H1 (cell line): ENCODE results near the gene TRAPPC6A. TPM values are rescaled to one million over a fixed set of nuclear protein-coding genes. Genes with fewer than 3 reads are reported as not detected.

ENCODE experiments used
- CTCF ChIA-PET: fragments of 300-600 bp; sonication (Branson Sonifier 250); formaldehyde crosslinking; loops from one replicate; lab custom pipeline; 2021; ENCODE audit not compliant: partially characterized antibody; lab: Charles Lee
- POLR2A ChIA-PET: fragments of 300-600 bp; sonication (Branson Sonifier 250); formaldehyde crosslinking; loops from one replicate; lab custom pipeline; 2021; ENCODE audit warnings: inconsistent platforms; ENCODE audit not compliant: partially characterized antibody; lab: Charles Lee
- DNase-seq, 2 experiments: peaks; one replicate each; pipeline versions ENCODE4 v3.0.0 to v3.0.0-alpha.2; 2010 to 2022; ENCODE audit warnings: low spot score in 2 of 2, low read depth in 1 of 2, mixed read lengths in 1 of 2
- FAIRE-seq: peaks from 2 replicates; lab custom pipeline; 2011; peaks lifted over from hg19 to GRCh38; lab: Jason Lieb, UNC
- H2AFZ ChIP-seq: 2 replicates; pipeline ENCODE4 v1.8.1; 2012; ENCODE audit warnings: low read length, inconsistent platforms
- H2AK5ac ChIP-seq: 2 replicates; pipeline ENCODE4 v1.6.1; 2013; ENCODE audit warnings: low read depth, low read length
- H2BK120ac ChIP-seq: replicated peaks from 2 replicates; pipeline ENCODE3; 2013; ENCODE audit warnings: low read depth, low read length, inconsistent platforms
- H2BK12ac ChIP-seq: 2 replicates; pipeline ENCODE4 v1.6.1; 2013; ENCODE audit warnings: low read depth, low read length
- H2BK15ac ChIP-seq: 2 replicates; pipeline ENCODE4 v1.6.1; 2013; ENCODE audit warnings: low read length
- H2BK20ac ChIP-seq: 2 replicates; pipeline ENCODE4 v1.6.1; 2013; ENCODE audit warnings: low read length
- H2BK5ac ChIP-seq: 2 replicates; pipeline ENCODE4 v1.6.1; 2013; ENCODE audit warnings: low read depth, low read length
- H3K14ac ChIP-seq: 2 replicates; pipeline ENCODE4 v1.6.1; 2013; ENCODE audit warnings: inconsistent platforms; ENCODE audit not compliant: insufficient read length
- H3K18ac ChIP-seq: 2 replicates; pipeline ENCODE4 v1.6.1; 2013; ENCODE audit warnings: low read length; ENCODE audit errors: extremely low read depth
- H3K23ac ChIP-seq: 2 replicates; pipeline ENCODE4 v1.6.1; 2013; ENCODE audit warnings: inconsistent platforms; ENCODE audit not compliant: insufficient read length
- H3K23me2 ChIP-seq: 2 replicates; pipeline ENCODE4 v1.6.1; 2013; ENCODE audit warnings: low read depth, low read length
- H3K27ac ChIP-seq: 2 replicates; pipeline ENCODE4 v1.6.1; 2011; ENCODE audit warnings: low read depth, low read length, inconsistent platforms
- H3K27me3 ChIP-seq, 4 experiments: replicated peaks in 1 of 4; 1 replicate in 1 of 4; 2 replicates in 3 of 4; pipeline versions ENCODE4 v1.6.1 to v1.8.1; 2011 to 2013; ENCODE audit warnings: low read length in 3 of 4, mild to moderate bottlenecking in 3 of 4, inconsistent platforms in 2 of 4, mixed read lengths in 2 of 4, moderate library complexity in 1 of 4; ENCODE audit not compliant: control insufficient read depth in 3 of 4, insufficient read depth in 3 of 4; ENCODE audit errors: extremely low read depth in 1 of 4
- H3K36me3 ChIP-seq, 4 experiments: 2 replicates each; pipeline versions ENCODE4 v1.6.1 to v1.8.1; 2011 to 2013; ENCODE audit warnings: mild to moderate bottlenecking in 4 of 4, low read length in 3 of 4, moderate library complexity in 2 of 4, control low read depth in 1 of 4, inconsistent platforms in 1 of 4; ENCODE audit not compliant: insufficient read depth in 4 of 4, control insufficient read depth in 2 of 4
- H3K4ac ChIP-seq: replicated peaks from 2 replicates; pipeline ENCODE3; 2013; ENCODE audit warnings: low read length, low read depth, mixed read lengths, inconsistent platforms; ENCODE audit not compliant: insufficient read length
- H3K4me1 ChIP-seq, 4 experiments: replicated peaks in 1 of 4; 1 replicate in 1 of 4; 2 replicates in 3 of 4; pipeline versions ENCODE4 v1.6.1 to v1.8.1; 2011 to 2013; ENCODE audit warnings: low read length in 3 of 4, inconsistent platforms in 2 of 4, mixed read lengths in 1 of 4; ENCODE audit not compliant: insufficient read depth in 4 of 4, control insufficient read depth in 3 of 4
- H3K4me2 ChIP-seq, 2 experiments: 2 replicates each; pipeline versions ENCODE4 v1.6.1 to v1.8.1; 2011 to 2013; ENCODE audit warnings: low read depth in 2 of 2, low read length in 2 of 2, control low read depth in 1 of 2, inconsistent platforms in 1 of 2, mild to moderate bottlenecking in 1 of 2; ENCODE audit not compliant: insufficient read depth in 1 of 2
- H3K4me3 ChIP-seq, 4 experiments: fragments of 200-600, 300-600 bp in 1 of 4; sonication (generic), shearing (Covaris generic), sonication (Bioruptor Twin) in 1 of 4; 2 replicates each; pipeline versions ENCODE4 v1.5.1 to v1.8.1; 2011 to 2016; ENCODE audit warnings: low read length in 4 of 4, low read depth in 3 of 4, control low read depth in 2 of 4, inconsistent platforms in 2 of 4, mild to moderate bottlenecking in 2 of 4, mixed read lengths in 1 of 4, moderate library complexity in 1 of 4; ENCODE audit not compliant: insufficient read depth in 2 of 4; ENCODE audit errors: extremely low read depth in 1 of 4
- H3K56ac ChIP-seq: replicated peaks from 2 replicates; pipeline ENCODE3; 2013; ENCODE audit warnings: low read depth, mild to moderate bottlenecking, mixed read lengths, low read length, inconsistent platforms; ENCODE audit not compliant: insufficient read length
- H3K79me1 ChIP-seq: 2 replicates; pipeline ENCODE4 v1.6.1; 2013; ENCODE audit warnings: low read depth, low read length, control low read depth
- H3K79me2 ChIP-seq, 2 experiments: 2 replicates each; pipeline versions ENCODE4 v1.6.1 to v1.8.1; 2012 to 2013; ENCODE audit warnings: low read length in 2 of 2, mild to moderate bottlenecking in 2 of 2, inconsistent platforms in 1 of 2; ENCODE audit not compliant: insufficient read depth in 2 of 2, control insufficient read depth in 1 of 2
- H3K9ac ChIP-seq, 4 experiments: replicated peaks in 1 of 4; 1 replicate in 1 of 4; 2 replicates in 3 of 4; pipeline versions ENCODE4 v1.6.1 to v1.8.1; 2011 to 2013; ENCODE audit warnings: low read depth in 3 of 4, low read length in 3 of 4, control low read depth in 2 of 4, mild to moderate bottlenecking in 2 of 4, moderate library complexity in 2 of 4, inconsistent platforms in 1 of 4; ENCODE audit errors: extremely low read depth in 1 of 4
- H3K9me3 ChIP-seq, 2 experiments: 2 replicates each; pipeline versions ENCODE4 v1.6.1 to v1.8.1; 2012 to 2013; ENCODE audit warnings: mild to moderate bottlenecking in 2 of 2, moderate library complexity in 2 of 2, control low read depth in 1 of 2, inconsistent platforms in 1 of 2, low read depth in 1 of 2, low read length in 1 of 2, mixed read lengths in 1 of 2; ENCODE audit not compliant: insufficient read depth in 2 of 2
- H4K20me1 ChIP-seq, 2 experiments: replicated peaks in 1 of 2; 2 replicates each; pipeline versions ENCODE3 to v1.8.1; 2011 to 2013; ENCODE audit warnings: inconsistent platforms in 2 of 2, low read length in 2 of 2, mild to moderate bottlenecking in 1 of 2; ENCODE audit not compliant: insufficient read depth in 2 of 2, control insufficient read depth in 1 of 2
- H4K5ac ChIP-seq: 2 replicates; pipeline ENCODE4 v1.6.1; 2013; ENCODE audit warnings: low read length, low read depth, mixed read lengths, inconsistent platforms; ENCODE audit not compliant: insufficient read length
- H4K8ac ChIP-seq: 2 replicates; pipeline ENCODE4 v1.8.0; 2013; ENCODE audit warnings: mild to moderate bottlenecking, moderate library complexity, low read length, inconsistent platforms; ENCODE audit not compliant: insufficient read depth; ENCODE audit errors: extremely low read depth
- H4K91ac ChIP-seq: replicated peaks from 2 replicates; pipeline ENCODE3; 2013; ENCODE audit warnings: low read length, mixed read lengths, inconsistent platforms; ENCODE audit not compliant: insufficient read length
- BRCA1 ChIP-seq: IDR thresholded peaks from 2 replicates; pipeline ENCODE4 v1.6.1; 2012; ENCODE audit warnings: low read depth, low read length, improper control_type of control experiment
- CTCF ChIP-seq, 3 experiments: IDR thresholded peaks; 1 replicate in 2 of 3; 2 replicates in 1 of 3; pipeline versions ENCODE4 v1.5.1 to v1.6.1; 2011; ENCODE audit warnings: low read length in 3 of 3, mild to moderate bottlenecking in 3 of 3, inconsistent platforms in 2 of 3, low read depth in 1 of 3, moderate library complexity in 1 of 3; ENCODE audit not compliant: insufficient read depth in 1 of 3; ENCODE audit errors: control extremely low read depth in 1 of 3
- EGR1 ChIP-seq: IDR thresholded peaks from 2 replicates; pipeline ENCODE4 v1.6.1; 2011; ENCODE audit warnings: low read depth, low read length, borderline replicate concordance
- ZNF274 ChIP-seq: IDR thresholded peaks from 2 replicates; pipeline ENCODE4 v1.7.0; 2012; ENCODE audit warnings: low read length, borderline replicate concordance; ENCODE audit errors: extremely low read depth
- WGBS, 2 experiments: shearing (Covaris generic) in 1 of 2; methylation state at CpG; one replicate each; pipeline versions ENCODE4 v1.1.6 to v1.1.7; 2013 to 2015; ENCODE audit warnings: low lambda C conversion rate in 2 of 2, mixed read lengths in 2 of 2, inconsistent platforms in 1 of 2, low coverage in 1 of 2, missing lambda C conversion rate in 1 of 2; ENCODE audit not compliant: insufficient replicate concordance in 2 of 2, insufficient coverage in 1 of 2, insufficient read length in 1 of 2; ENCODE audit errors: extremely low coverage in 1 of 2, missing lambda C conversion rate in 1 of 2; 5-methylcytosine and 5-hydroxymethylcytosine counted together
- polyA plus RNA-seq, 7 experiments: library from polyadenylated mRNA; depleted of rRNA in 3 of 7; stranded (reverse) in 5 of 7; unstranded in 2 of 7; fragments of >200 nt in 5 of 7; fragments of 200-250 nt in 2 of 7; gene quantifications; 1 replicate in 5 of 7; 2 replicates in 1 of 7; 4 replicates in 1 of 7; pipeline versions ENCODE4 v1.2.1 to v1.2.3, GENCODE V29; 2011 to 2013; ENCODE audit warnings: missing spikeins in 2 of 7, mixed read lengths in 2 of 7
- total RNA-seq: library from RNA; stranded (reverse); fragmentation: NEBNext Ultra II Directional; extraction: Animal tissue kit (Norgen Biotek cat#: 25700); gene quantifications from 2 replicates; pipeline ENCODE4 v1.2.1, GENCODE V29; 2021

TRAPPC6A gene
- total and polyA plus RNA-seq, 2 of the 8 experiments (the other 6 are each of a cell fraction or from before 2014, with no cell fraction given), result 31.8 to 130 TPM

DNA sequence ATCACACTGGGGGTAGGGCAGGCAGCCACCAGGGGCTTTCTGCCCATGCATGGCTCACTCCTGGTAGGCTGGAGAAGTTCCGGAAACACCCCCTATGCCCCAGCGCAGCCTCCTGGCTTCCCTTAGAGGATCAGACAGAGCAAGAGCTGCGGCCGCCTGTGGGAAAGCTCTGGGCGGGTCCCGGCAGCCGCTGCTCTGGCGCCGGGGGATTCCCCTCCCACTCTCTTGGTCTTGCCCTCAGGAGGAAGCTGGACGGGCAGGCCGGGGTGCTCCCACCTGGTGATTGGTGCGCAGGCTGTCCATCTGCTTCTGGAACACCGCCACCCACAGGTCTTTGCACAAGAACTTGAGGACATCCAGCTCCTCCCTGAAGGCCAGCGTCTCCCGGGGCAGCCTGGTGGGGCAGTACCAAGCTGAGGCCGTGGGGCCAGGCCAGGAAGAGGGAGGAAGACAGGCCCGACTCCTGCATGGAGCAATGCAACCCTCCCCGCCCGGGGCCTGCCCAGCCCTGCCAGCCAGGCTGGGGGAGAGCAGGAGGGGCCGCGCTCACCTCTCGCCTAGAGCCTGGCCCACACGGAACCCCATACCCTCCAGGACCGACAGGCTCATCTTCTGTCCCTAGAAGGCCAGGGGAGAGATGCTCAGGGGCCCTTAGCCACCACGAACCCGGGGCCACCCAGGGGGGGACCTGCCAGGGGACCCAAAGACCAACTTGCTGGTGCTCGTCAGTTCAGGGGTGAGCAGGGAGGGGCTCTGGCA lies 13.3 kb downstream of the TRAPPC6A start:
- TF ChIP-seq BRCA1, result no peak
- peak in 1 of 3 experiments; percentile 2; a peak in 2 of 4 replicates for TF ChIP-seq CTCF (IDR thresholded peaks at IDR 0.05; ENCODE audit: control extremely low read depth in 1 of 3, insufficient read depth in 1 of 3, low read depth in 1 of 3, low read length in 3 of 3)
- TF ChIP-seq EGR1, result no peak
- TF ChIP-seq ZNF274, result no peak
- TF ChIP-seq, all 59 proteins: peak for 1
- no peak overlapping the region for H3K4ac ChIP-seq
- DNase-seq (peak; percentile 50 to 69), FAIRE-seq (no peak)
- no peaks in the 10 kb centered on the region for H3K9me3 ChIP-seq
- no peak overlapping the region for H3K14ac ChIP-seq
- H2AFZ ChIP-seq, result no peak overlapping the region
- no peak overlapping the region for H4K91ac ChIP-seq
- no peak overlapping the region for H2BK12ac ChIP-seq
- H4K5ac ChIP-seq, result no peak overlapping the region
- H3K56ac ChIP-seq, result no peak overlapping the region
- peak overlapping the region; percentile 54 for H4K8ac ChIP-seq
- H2BK5ac ChIP-seq, result 0 out of 2 replicates have a peak overlapping the region, but pooled peaks have one; percentile 49
- H3K27ac ChIP-seq, result no peak overlapping the region
- no peaks in the 10 kb centered on the region for H3K79me2 ChIP-seq
- no peak overlapping the region for H3K4me2 ChIP-seq
- H3K9ac ChIP-seq, result no peak overlapping the region
- H2BK20ac ChIP-seq, result no peak overlapping the region
- no peak overlapping the region for H2AK5ac ChIP-seq
- ChIA-PET CTCF (interaction anchor here (0.6 to 5.6 kb wide), 14 partner anchors 9 to 173 kb away, joined by 3 to 54 read pairs (median 4); partner anchors contain the start of gene TRAPPC6A), POLR2A (interaction anchor here (0.9 to 3.7 kb wide), 9 partner anchors 10 to 73 kb away, joined by 3 to 21 read pairs (median 4); partner anchors contain the start of genes BLOC1S3 and TRAPPC6A)
- no peaks in the 10 kb centered on the region for H3K23me2 ChIP-seq
- peaks cover 0 to 5% (median 1%) of the 10 kb centered on the region in 4 experiments; a peak in 3 of 7 replicates for H3K27me3 ChIP-seq
- H3K79me1 ChIP-seq, result no peaks in the 10 kb centered on the region; the same call in 1 of the 2 replicates
- no peak overlapping the region for H2BK120ac ChIP-seq
- H3K4me1 ChIP-seq, result peaks cover 0 to 17% (median 8%) of the 10 kb centered on the region in 4 experiments; a peak in 5 of 7 replicates
- 77% methylated on average over 26 of the region's 27 CpGs; no CpG with 5 or more reads in 1 of the 2 experiments for WGBS, 2 experiments
- no peak overlapping the region for H3K23ac ChIP-seq
- H3K18ac ChIP-seq, result no peak overlapping the region
- no peaks in the 10 kb centered on the region for H3K36me3 ChIP-seq
- peaks cover 0 to 7% of the 10 kb centered on the region in 2 experiments for H4K20me1 ChIP-seq
- H2BK15ac ChIP-seq, result no peak overlapping the region
- no peak overlapping the region for H3K4me3 ChIP-seq
